GM12878 (cell line): Measurements from ENCODE around the gene SYNDIG1. TPM values are rescaled to one million over a fixed set of nuclear protein-coding genes. Genes with fewer than 3 reads are reported as not detected.

Experiments
- ATAC-seq: fragments of 200-7000 bp; cut with Tn5 transposase; 3 replicates; pipeline ENCODE4 v1.9.1; 2020; ENCODE audit warnings: mild to moderate bottlenecking, moderate library complexity
- BruUV-seq: library from RNA; stranded (reverse); fragments of 400-500 nt; replicated peaks from 2 replicates; lab custom pipeline; 2021; lab: Mats Ljungman, UMichigan
- CTCF ChIA-PET: fragments of 300-600 bp; sonication (Branson Sonifier 250); formaldehyde crosslinking; extraction: SDS; loops from one replicate; lab custom pipeline; 2021; ENCODE audit warnings: inconsistent platforms; lab: Yijun Ruan, JAX
- POLR2A ChIA-PET: fragments of 350-600 bp; formaldehyde crosslinking; extraction: SDS; loops from one replicate; lab custom pipeline; 2021; ENCODE audit warnings: inconsistent platforms; lab: Charles Lee
- RAD21 ChIA-PET: fragments of 300-600 bp; sonication (Branson Sonifier 250); formaldehyde crosslinking; loops from one replicate; lab custom pipeline; 2023; ENCODE audit warnings: antibody characterized with exemption; ENCODE audit not compliant: unreplicated experiment; lab: Charles Lee
- SMC1A ChIA-PET: fragments of 300-600 bp; sonication (Branson Sonifier 250); formaldehyde crosslinking; loops from one replicate; lab custom pipeline; 2023; ENCODE audit not compliant: unreplicated experiment, uncharacterized antibody; lab: Charles Lee
- DNase-seq: peaks from one replicate; pipeline ENCODE4 v3.0.0-alpha.2; 2011; ENCODE audit warnings: low read depth, low spot score
- FAIRE-seq: peaks from 3 replicates; lab custom pipeline; 2011; peaks lifted over from hg19 to GRCh38; lab: Jason Lieb, UNC
- H2AFZ ChIP-seq: 2 replicates; pipeline ENCODE4 v1.6.0; 2011; ENCODE audit warnings: low read depth, low read length, control low read depth; ENCODE audit not compliant: control insufficient read depth
- H3K27ac ChIP-seq: 2 replicates; pipeline ENCODE4 v1.5.1; 2011; ENCODE audit warnings: control low read depth; ENCODE audit not compliant: control insufficient read depth, insufficient read depth
- H3K27me3 ChIP-seq, 2 experiments: replicated peaks in 1 of 2; 2 replicates each; pipeline versions ENCODE4 v1.6.0 to v1.6.1; 2011; ENCODE audit warnings: low read length in 1 of 2; ENCODE audit not compliant: control insufficient read depth in 2 of 2, insufficient read depth in 2 of 2
- H3K36me3 ChIP-seq, 2 experiments: 2 replicates each; pipeline ENCODE4 v1.5.1; 2011; ENCODE audit warnings: low read length in 1 of 2; ENCODE audit not compliant: control insufficient read depth in 2 of 2, insufficient read depth in 2 of 2
- H3K4me1 ChIP-seq: 2 replicates; pipeline ENCODE4 v1.6.1; 2011; ENCODE audit warnings: mild to moderate bottlenecking, low read length, moderate library complexity, mixed read lengths; ENCODE audit not compliant: control insufficient read depth, insufficient read depth
- H3K4me2 ChIP-seq: 2 replicates; pipeline ENCODE4 v1.6.0; 2011; ENCODE audit warnings: control low read depth; ENCODE audit not compliant: control insufficient read depth, insufficient read depth
- H3K4me3 ChIP-seq: fragments of 200-600 bp; sonication (generic); 2 replicates; pipeline ENCODE4 v1.5.1; 2016
- H3K79me2 ChIP-seq: 2 replicates; pipeline ENCODE4 v1.6.0; 2011; ENCODE audit warnings: low read length; ENCODE audit not compliant: control insufficient read depth, insufficient read depth
- H3K9ac ChIP-seq: 2 replicates; pipeline ENCODE4 v1.8.0; 2011; ENCODE audit warnings: low read length, control low read depth, mixed read lengths; ENCODE audit not compliant: control insufficient read depth, insufficient read depth
- H3K9me3 ChIP-seq: replicated peaks from 3 replicates; pipeline ENCODE4 v1.5.1; 2011; ENCODE audit warnings: mild to moderate bottlenecking, low read length; ENCODE audit not compliant: control insufficient read depth, insufficient read depth
- H4K20me1 ChIP-seq: 2 replicates; pipeline ENCODE4 v1.6.0; 2011; ENCODE audit not compliant: control insufficient read depth, insufficient read depth
- CHD1 ChIP-seq: IDR thresholded peaks from 2 replicates; pipeline ENCODE4 v1.6.1; 2012; ENCODE audit warnings: low read depth, low read length, improper control_type of control experiment
- DPF2 ChIP-seq: fragments of 450-650 bp; IDR thresholded peaks from 2 replicates; pipeline ENCODE4 v1.6.1; 2017; ENCODE audit warnings: mild to moderate bottlenecking
- E2F4 ChIP-seq: IDR thresholded peaks from 2 replicates; pipeline ENCODE4 v1.6.1; 2012; ENCODE audit warnings: low read depth, low read length, improper control_type of control experiment
- E4F1 ChIP-seq: fragments of 450-650 bp; IDR thresholded peaks from 2 replicates; pipeline ENCODE4 v1.6.1; 2018; ENCODE audit warnings: borderline replicate concordance, mild to moderate bottlenecking; ENCODE audit not compliant: partially characterized antibody
- MEF2A ChIP-seq: IDR thresholded peaks from 2 replicates; pipeline ENCODE4 v1.6.1; 2011; ENCODE audit warnings: low read depth, mild to moderate bottlenecking, low read length, moderate library complexity; ENCODE audit not compliant: insufficient read depth
- PML ChIP-seq: IDR thresholded peaks from 2 replicates; pipeline ENCODE4 v1.6.1; 2012; ENCODE audit warnings: low read length, inconsistent platforms
- SIX5 ChIP-seq: IDR thresholded peaks from 2 replicates; pipeline ENCODE4 v1.6.1; 2011; ENCODE audit warnings: mild to moderate bottlenecking, low read depth, low read length, moderate library complexity; ENCODE audit not compliant: severe bottlenecking
- SMC3 ChIP-seq: IDR thresholded peaks from 2 replicates; pipeline ENCODE4 v1.6.1; 2011; ENCODE audit warnings: low read length, improper control_type of control experiment, borderline replicate concordance
- YY1 ChIP-seq: IDR thresholded peaks from 2 replicates; pipeline ENCODE4 v1.6.1; 2011; ENCODE audit warnings: low read depth, mild to moderate bottlenecking, low read length
- ZNF622 ChIP-seq: fragments of 450-650 bp; IDR thresholded peaks from 2 replicates; pipeline ENCODE4 v1.6.1; 2017; ENCODE audit warnings: mild to moderate bottlenecking, inconsistent platforms
- WGBS: methylation state at CpG from one replicate; pipeline ENCODE4 v1.1.6; 2016; ENCODE audit warnings: low lambda C conversion rate; ENCODE audit not compliant: insufficient replicate concordance, insufficient coverage; ENCODE audit errors: missing lambda C conversion rate; 5-methylcytosine and 5-hydroxymethylcytosine counted together
- in situ Hi-C: fragments of 300-500 bp; cut with MboI; formaldehyde crosslinking; loops from 9 replicates; pipeline ENCODE4 v1.14.3; 2018; ENCODE audit warnings: mixed read lengths
- intact Hi-C: fragments of 100-400 bp; cut with micrococcal nuclease; formaldehyde crosslinking; loops from one replicate; pipeline ENCODE4 v1.14.2; 2022; ENCODE audit not compliant: unreplicated experiment
- polyA plus RNA-seq, 11 experiments: library from polyadenylated mRNA; depleted of rRNA in 4 of 11; unstranded in 6 of 11; stranded (reverse) in 5 of 11; fragments of >200 nt; fragmentation: Nextera tagmentation in 4 of 11; fragmentation: Illumina TruSeq in 1 of 11; extraction: Ambion mirVana in 4 of 11; extraction: Trizol in 1 of 11; gene quantifications; 1 replicate in 1 of 11; 2 replicates in 10 of 11; pipeline versions ENCODE4 v1.2.1 to v1.2.3, GENCODE V29; 2011 to 2016; ENCODE audit warnings: inconsistent platforms in 2 of 11, missing spikeins in 2 of 11, low read depth in 1 of 11
- total RNA-seq, 4 experiments: library from RNA; depleted of rRNA in 3 of 4; stranded (reverse); fragments of >200 nt in 3 of 4; fragmentation: Illumina TruSeq in 1 of 4; extraction: Trizol in 1 of 4; gene quantifications; 2 replicates each; pipeline versions ENCODE4 v1.2.1 to v1.2.3, GENCODE V29; 2013 to 2021

SYNDIG1 gene
- total and polyA plus RNA-seq, 10 of the 15 experiments (the other 5 are each of a cell fraction or from before 2014, with no cell fraction given) = not detected

GRCh38 chr20:24692446-24693200 lies 223.2 kb downstream of the SYNDIG1 start:
- POLR2A ChIA-PET = no interaction called here

More at GRCh38 chr20:24692446-24693200, 223.2 kb downstream of the SYNDIG1 start:
- intact Hi-C loops = no loop called here
- Histone ChIP-seq H3K36me3 (no peaks in the 10 kb centered on the region), H3K9me3 (no peaks in the 10 kb centered on the region), H3K4me3 (no peak overlapping the region), H3K27me3 (peaks cover 0 to 2% of the 10 kb centered on the region in 2 experiments; a peak in 2 of 4 replicates), H3K9ac (no peak overlapping the region), H3K79me2 (no peaks in the 10 kb centered on the region), H3K4me2 (no peak overlapping the region), H3K4me1 (no peaks in the 10 kb centered on the region), H4K20me1 (no peaks in the 10 kb centered on the region), H3K27ac (no peak overlapping the region), H2AFZ (no peak overlapping the region)
- 31% methylated on average over 14 of the region's 14 CpGs for WGBS
- DNase-seq (no peak), FAIRE-seq (no peak), ATAC-seq (no peak)
- no peak for TF ChIP-seq E2F4
- TF ChIP-seq ZNF622 = no peak
- no peak for TF ChIP-seq YY1
- TF ChIP-seq DPF2 = no peak
- no peak for TF ChIP-seq PML
- no peak for TF ChIP-seq E4F1
- no peak for TF ChIP-seq SIX5
- no peak for TF ChIP-seq SMC3
- no peak for TF ChIP-seq MEF2A
- TF ChIP-seq CHD1 = no peak
- SMC1A ChIA-PET = no interaction called here
- RAD21 ChIA-PET = no interaction called here
- CTCF ChIA-PET = no interaction called here
- no TSS peak for BruUV-seq
- in situ Hi-C loops = no loop called here
